ENCODE data around the gene ZG16. TPM values are rescaled to one million over a fixed set of nuclear protein-coding genes. Genes with fewer than 3 reads are reported as not detected.

The ZG16 gene
- polyA plus RNA-seq, 1 donor (not counting 4 experiments of a cell fraction or from before 2014, with no cell fraction given), result not detected

GRCh38 chr16:29820271-29820701 lies 42.2 kb downstream of the ZG16 start, which contains the start of gene MVP:
MVP (plus strand) TSS chr16:29820462; CDS start chr16:29830550, 10,088 bp downstream.
- DNase-seq (ENCODE audit: low read depth, low spot score), result no peak
- Histone ChIP-seq H4K20me1 (ENCODE audit: control insufficient read depth, extremely low read depth, insufficient read depth, low read length) (no peaks in the 10 kb centered on the region), H3K9me1 (ENCODE audit: control insufficient read depth, extremely low read depth, insufficient read depth, low read length) (peaks cover 6% of the 10 kb centered on the region), H3K9ac (ENCODE audit: control insufficient read depth, extremely low read depth, insufficient read depth, low read length) (peak within 1 kb of the TSS; percentile 76), H3K4me2 (ENCODE audit: control insufficient read depth, extremely low read depth, insufficient read depth, low read depth, low read length) (peak within 1 kb of the TSS; percentile 98), H3K79me2 (ENCODE audit: control insufficient read depth, insufficient read depth, low read length) (peaks cover 62% of the 10 kb centered on the region), H3K27ac (ENCODE audit: control insufficient read depth, insufficient read depth, low read length) (peak within 1 kb of the TSS; percentile 89), H2AFZ (ENCODE audit: control insufficient read depth, low read length) (no peak within 1 kb of the TSS), H3K36me3 (ENCODE audit: control insufficient read depth in 2 of 2, extremely low read depth in 1 of 2, insufficient read depth in 2 of 2, low read length in 2 of 2) (peaks cover 0 to 10% of the 10 kb centered on the region in 2 experiments), H3K27me3 (ENCODE audit: control insufficient read depth, extremely low read depth, insufficient read depth, low read length) (no peaks in the 10 kb centered on the region), H3K9me3 (ENCODE audit: control insufficient read depth, low read depth, low read length) (no peaks in the 10 kb centered on the region), H3K4me1 (ENCODE audit: control insufficient read depth, extremely low read depth, insufficient read depth, low read length) (peaks cover 62% of the 10 kb centered on the region), H3K4me3 (ENCODE audit: control insufficient read depth in 2 of 3, extremely low read depth in 1 of 3, insufficient read depth in 2 of 3, low read depth in 1 of 3, low read length in 3 of 3) (peak within 1 kb of the TSS; percentile 71 to 75 (median 74))
- dilution Hi-C loops (cut with MboI; ENCODE audit: extremely low pct_ligation_motif_present, low sequenced_read_pairs), result no loop called here
- TF ChIP-seq, protein P1, sequence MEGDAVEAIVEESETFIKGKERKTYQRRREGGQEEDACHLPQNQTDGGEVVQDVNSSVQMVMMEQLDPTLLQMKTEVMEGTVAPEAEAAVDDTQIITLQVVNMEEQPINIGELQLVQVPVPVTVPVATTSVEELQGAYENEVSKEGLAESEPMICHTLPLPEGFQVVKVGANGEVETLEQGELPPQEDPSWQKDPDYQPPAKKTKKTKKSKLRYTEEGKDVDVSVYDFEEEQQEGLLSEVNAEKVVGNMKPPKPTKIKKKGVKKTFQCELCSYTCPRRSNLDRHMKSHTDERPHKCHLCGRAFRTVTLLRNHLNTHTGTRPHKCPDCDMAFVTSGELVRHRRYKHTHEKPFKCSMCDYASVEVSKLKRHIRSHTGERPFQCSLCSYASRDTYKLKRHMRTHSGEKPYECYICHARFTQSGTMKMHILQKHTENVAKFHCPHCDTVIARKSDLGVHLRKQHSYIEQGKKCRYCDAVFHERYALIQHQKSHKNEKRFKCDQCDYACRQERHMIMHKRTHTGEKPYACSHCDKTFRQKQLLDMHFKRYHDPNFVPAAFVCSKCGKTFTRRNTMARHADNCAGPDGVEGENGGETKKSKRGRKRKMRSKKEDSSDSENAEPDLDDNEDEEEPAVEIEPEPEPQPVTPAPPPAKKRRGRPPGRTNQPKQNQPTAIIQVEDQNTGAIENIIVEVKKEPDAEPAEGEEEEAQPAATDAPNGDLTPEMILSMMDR (optimal IDR thresholded peaks at IDR 0.05 in 1 of 3, IDR thresholded peaks at IDR 0.05 in 1 of 3, conservative IDR thresholded peaks at IDR 0.05 in 1 of 3; ENCODE audit: extremely low read depth in 1 of 3, insufficient read depth in 2 of 3, low read length in 3 of 3), result no peak
- TF ChIP-seq EZH2 (IDR thresholded peaks at IDR 0.05; ENCODE audit: low read length), result no peak
- peak; percentile 41 for FAIRE-seq

GRCh38 chr16:29820730-29821642 lies 42.9 kb downstream of the ZG16 start:
- Histone ChIP-seq H3K9me3 (ENCODE audit: control insufficient read depth, low read depth, low read length) (no peaks in the 10 kb centered on the region), H4K20me1 (ENCODE audit: control insufficient read depth, extremely low read depth, insufficient read depth, low read length) (no peaks in the 10 kb centered on the region), H3K9me1 (ENCODE audit: control insufficient read depth, extremely low read depth, insufficient read depth, low read length) (peaks cover 6% of the 10 kb centered on the region), H3K4me1 (ENCODE audit: control insufficient read depth, extremely low read depth, insufficient read depth, low read length) (peaks cover 64% of the 10 kb centered on the region), H3K27ac (ENCODE audit: control insufficient read depth, insufficient read depth, low read length) (peak overlapping the region; percentile 89), H3K36me3 (ENCODE audit: control insufficient read depth in 2 of 2, extremely low read depth in 1 of 2, insufficient read depth in 2 of 2, low read length in 2 of 2) (peaks cover 2 to 10% of the 10 kb centered on the region in 2 experiments), H2AFZ (ENCODE audit: control insufficient read depth, low read length) (no peak overlapping the region), H3K4me2 (ENCODE audit: control insufficient read depth, extremely low read depth, insufficient read depth, low read depth, low read length) (peak overlapping the region; percentile 98), H3K9ac (ENCODE audit: control insufficient read depth, extremely low read depth, insufficient read depth, low read length) (peak overlapping the region; percentile 76), H3K79me2 (ENCODE audit: control insufficient read depth, insufficient read depth, low read length) (peaks cover 69% of the 10 kb centered on the region), H3K27me3 (ENCODE audit: control insufficient read depth, extremely low read depth, insufficient read depth, low read length) (no peaks in the 10 kb centered on the region), H3K4me3 (ENCODE audit: control insufficient read depth in 2 of 3, extremely low read depth in 1 of 3, insufficient read depth in 2 of 3, low read depth in 1 of 3, low read length in 3 of 3) (peak overlapping the region; percentile 71 to 75 (median 74))
- DNase-seq (ENCODE audit: low read depth, low spot score) (no peak), FAIRE-seq (no peak)
- no peak for TF ChIP-seq EZH2 (IDR thresholded peaks at IDR 0.05; ENCODE audit: low read length)
- TF ChIP-seq, protein P1 (optimal IDR thresholded peaks at IDR 0.05 in 1 of 3, IDR thresholded peaks at IDR 0.05 in 1 of 3, conservative IDR thresholded peaks at IDR 0.05 in 1 of 3; ENCODE audit: extremely low read depth in 1 of 3, insufficient read depth in 2 of 3, low read length in 3 of 3), result no peak
- dilution Hi-C loops (cut with MboI; ENCODE audit: extremely low pct_ligation_motif_present, low sequenced_read_pairs), result no loop called here
